Measurements from ENCODE around the gene PKP1. TPM values are rescaled to one million over a fixed set of nuclear protein-coding genes. Genes with fewer than 3 reads are reported as not detected.
A peak's percentile ranks its signal among the peaks of the same experiment; 100 is the strongest.

PKP1 gene
- total and polyA plus RNA-seq, 10 donors, result 0.04 to 0.10 (median 0.06) TPM; not detected in 7

DNA sequence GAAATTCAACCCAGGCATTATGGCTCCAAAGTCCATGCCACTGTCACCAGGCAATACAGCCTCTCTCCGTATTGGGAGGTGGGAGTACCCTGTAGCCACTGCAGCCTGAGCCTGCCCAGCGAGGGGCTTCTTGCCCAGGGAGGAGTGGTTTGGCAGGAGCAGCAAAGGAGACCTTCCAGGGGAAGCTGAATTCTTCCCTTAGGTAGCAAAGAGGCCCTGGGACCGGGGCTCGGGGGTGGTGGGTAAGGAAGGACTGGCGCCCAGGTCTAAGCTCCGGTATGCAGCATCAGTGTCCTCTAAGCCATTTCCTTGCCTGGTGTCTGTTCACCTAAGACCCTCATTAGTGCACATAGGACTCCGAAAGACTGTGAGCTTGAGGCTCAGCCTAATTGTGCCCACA lies 77.2 kb downstream of the PKP1 start:
- DNase-seq, result peak; percentile 67
- intact Hi-C loops (cut with DNase I; ENCODE audit: low total_unique reads), result loop anchor here (5.0 kb wide), 1 partner anchor 103 kb away; no protein-coding TSS in a partner anchor
- Histone ChIP-seq H3K27ac (no peak overlapping the region), H3K27me3 (replicated peaks in 1 of 7) (peaks cover 0 to 35% (median 0%) of the 10 kb centered on the region in 7 donors), H3K36me3 (no peaks in the 10 kb centered on the region), H3K4me3 (no peak overlapping the region), H3K9me3 (no peaks in the 10 kb centered on the region), H3K4me1 (no peaks in the 10 kb centered on the region)
- WGBS, 5 donors, result 80 to 90% (median 87%) methylated on average over 7 of the region's 7 CpGs
- TF ChIP-seq POLR2A (IDR thresholded peaks at IDR 0.05), result no peak
- TF ChIP-seq, protein P1, sequence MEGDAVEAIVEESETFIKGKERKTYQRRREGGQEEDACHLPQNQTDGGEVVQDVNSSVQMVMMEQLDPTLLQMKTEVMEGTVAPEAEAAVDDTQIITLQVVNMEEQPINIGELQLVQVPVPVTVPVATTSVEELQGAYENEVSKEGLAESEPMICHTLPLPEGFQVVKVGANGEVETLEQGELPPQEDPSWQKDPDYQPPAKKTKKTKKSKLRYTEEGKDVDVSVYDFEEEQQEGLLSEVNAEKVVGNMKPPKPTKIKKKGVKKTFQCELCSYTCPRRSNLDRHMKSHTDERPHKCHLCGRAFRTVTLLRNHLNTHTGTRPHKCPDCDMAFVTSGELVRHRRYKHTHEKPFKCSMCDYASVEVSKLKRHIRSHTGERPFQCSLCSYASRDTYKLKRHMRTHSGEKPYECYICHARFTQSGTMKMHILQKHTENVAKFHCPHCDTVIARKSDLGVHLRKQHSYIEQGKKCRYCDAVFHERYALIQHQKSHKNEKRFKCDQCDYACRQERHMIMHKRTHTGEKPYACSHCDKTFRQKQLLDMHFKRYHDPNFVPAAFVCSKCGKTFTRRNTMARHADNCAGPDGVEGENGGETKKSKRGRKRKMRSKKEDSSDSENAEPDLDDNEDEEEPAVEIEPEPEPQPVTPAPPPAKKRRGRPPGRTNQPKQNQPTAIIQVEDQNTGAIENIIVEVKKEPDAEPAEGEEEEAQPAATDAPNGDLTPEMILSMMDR (IDR thresholded peaks at IDR 0.05 in 8 of 11, conservative IDR thresholded peaks at IDR 0.05 in 3 of 11), result no peak
- TF ChIP-seq POLR2AphosphoS5 (IDR thresholded peaks at IDR 0.05), result no peak

DNA sequence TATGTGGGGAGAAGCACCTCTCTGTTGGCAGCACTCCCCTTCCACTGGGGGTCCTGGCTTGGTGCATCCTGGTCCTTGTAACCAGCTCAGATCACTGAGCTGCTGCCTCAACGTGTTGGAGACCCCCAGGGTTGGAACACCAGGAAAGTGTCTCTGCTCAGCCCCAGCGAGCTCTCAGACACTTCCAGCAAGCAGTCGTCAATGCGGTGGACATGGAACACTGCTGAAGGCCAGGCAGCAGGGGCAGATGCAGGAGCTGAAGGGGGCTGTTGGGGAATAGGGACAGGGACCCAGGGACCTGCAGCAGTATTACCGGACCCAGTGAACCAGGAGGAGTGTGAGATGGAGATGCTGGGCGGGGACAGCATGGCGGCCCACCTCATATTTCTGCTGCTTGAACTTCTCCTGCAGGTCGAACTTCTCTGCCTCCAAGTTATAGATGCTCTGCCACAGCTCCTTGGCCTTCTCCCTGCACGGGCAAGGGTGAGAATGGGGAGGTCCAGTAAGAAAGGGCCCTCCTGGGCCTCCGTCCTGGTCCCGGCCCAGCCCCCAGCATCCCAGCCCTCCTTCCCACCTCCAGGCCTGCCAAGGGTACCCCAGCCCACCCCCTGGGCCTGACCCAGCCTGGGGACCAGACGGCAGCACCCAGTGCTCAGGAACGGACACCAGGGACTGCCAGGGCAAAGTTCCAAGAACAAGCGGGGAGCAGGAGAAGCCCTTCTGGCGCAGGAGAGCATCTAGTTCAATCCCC lies 77.8 kb downstream of the PKP1 start:
- peak; percentile 64 for DNase-seq
- Histone ChIP-seq H3K27ac (no peak overlapping the region), H3K27me3 (replicated peaks in 1 of 7) (peaks cover 0 to 35% (median 0%) of the 10 kb centered on the region in 7 donors), H3K4me1 (no peaks in the 10 kb centered on the region), H3K36me3 (no peaks in the 10 kb centered on the region), H3K9me3 (no peaks in the 10 kb centered on the region), H3K4me3 (no peak overlapping the region)
- 80 to 89% (median 81%) methylated on average over 11 to 15 of the region's 15 CpGs for WGBS, 5 donors
- intact Hi-C loops (cut with DNase I; ENCODE audit: low total_unique reads), result loop anchor here (5.0 kb wide), 1 partner anchor 104 kb away; no protein-coding TSS in a partner anchor
- TF ChIP-seq POLR2A (IDR thresholded peaks at IDR 0.05) (no peak), POLR2AphosphoS5 (IDR thresholded peaks at IDR 0.05) (no peak)
- TF ChIP-seq, protein P1 (IDR thresholded peaks at IDR 0.05 in 8 of 11, conservative IDR thresholded peaks at IDR 0.05 in 3 of 11), result no peak

DNA sequence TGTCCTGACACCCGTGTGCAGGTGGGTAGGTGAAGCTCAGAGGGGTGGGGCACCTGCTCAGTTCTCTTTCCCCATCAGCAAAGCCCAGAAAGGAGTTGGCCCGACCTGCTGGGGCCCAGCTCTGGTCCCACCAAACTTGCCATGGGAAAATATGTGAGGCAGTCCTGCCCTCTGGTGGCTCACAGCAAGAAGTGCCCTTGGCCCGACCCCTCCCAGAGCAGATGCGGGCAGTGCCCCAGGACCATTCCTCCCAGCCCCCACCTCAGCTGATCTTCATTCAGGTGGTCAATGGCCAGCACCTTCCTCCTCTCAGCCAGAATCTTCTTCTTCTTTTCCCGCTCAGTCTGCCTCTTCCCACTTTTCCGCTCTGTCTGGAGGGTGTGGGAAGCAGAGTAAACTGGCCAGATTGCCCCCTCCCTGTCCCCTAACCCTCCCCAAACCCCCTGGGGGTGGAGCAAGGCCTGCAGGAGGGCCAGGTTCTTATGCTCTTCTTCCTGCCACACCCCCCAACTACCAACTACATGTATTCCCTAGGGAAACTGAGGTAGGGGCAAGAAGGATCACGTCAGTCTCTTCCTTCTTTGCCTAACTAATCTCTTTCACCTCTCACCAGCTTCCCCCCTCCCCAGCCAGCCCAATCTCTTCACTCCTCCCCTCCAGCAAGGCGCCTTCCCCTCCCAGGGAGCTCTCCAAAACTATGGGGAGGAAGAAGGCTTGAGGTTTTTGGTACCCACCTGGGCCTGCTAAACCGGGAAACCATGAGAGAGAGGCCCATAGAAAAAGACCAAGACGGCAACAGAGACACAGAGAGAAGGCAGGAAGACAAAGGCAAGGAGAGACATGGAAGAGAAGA lies 78.6 kb downstream of the PKP1 start:
- H3K27ac ChIP-seq, result no peak overlapping the region
- intact Hi-C loops (cut with DNase I; ENCODE audit: low total_unique reads), result loop anchor here (5.0 kb wide), 1 partner anchor 105 kb away; no protein-coding TSS in a partner anchor

More for the DNA sequence above, 78.6 kb downstream of the PKP1 start:
- Histone ChIP-seq H3K4me3 (no peak overlapping the region), H3K4me1 (no peaks in the 10 kb centered on the region), H3K27me3 (replicated peaks in 1 of 7) (peaks cover 0 to 35% (median 0%) of the 10 kb centered on the region in 7 donors), H3K36me3 (no peaks in the 10 kb centered on the region), H3K9me3 (no peaks in the 10 kb centered on the region)
- 36 to 42% (median 39%) methylated on average over 9 to 10 of the region's 10 CpGs for whole genome bisulfite sequencing, 5 donors
- TF ChIP-seq POLR2A (IDR thresholded peaks at IDR 0.05) (no peak), POLR2AphosphoS5 (IDR thresholded peaks at IDR 0.05) (no peak)
- TF ChIP-seq, protein P1 (IDR thresholded peaks at IDR 0.05 in 8 of 11, conservative IDR thresholded peaks at IDR 0.05 in 3 of 11), result peak in 10 of 11 experiments; percentile 14 to 75 (median 62)
- peak; percentile 72 for DNase-seq
